ENCODE measurements around the gene DRD2.

DRD2 gene

DNA sequence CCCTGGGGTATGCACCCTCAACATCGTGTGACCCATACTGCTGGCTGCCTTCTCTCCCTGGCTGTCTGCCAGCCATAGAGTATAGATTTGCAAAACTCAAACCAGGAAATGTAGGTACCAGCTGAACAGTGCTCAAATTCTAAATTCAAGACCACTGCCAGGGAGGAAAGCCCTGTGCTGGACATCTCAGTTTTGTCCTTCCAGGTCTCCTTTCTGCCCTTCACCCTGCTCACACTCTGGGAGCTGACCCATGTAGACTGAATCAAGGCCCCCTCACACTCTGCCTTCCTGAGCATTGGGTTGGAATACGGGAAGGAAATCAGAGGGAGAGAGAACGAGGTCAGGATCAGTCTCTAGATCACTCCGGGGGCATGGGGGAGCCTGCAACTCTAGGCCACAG, 12.4 kb upstream of the DRD2 start:
- no peak overlapping the region for H3K4me3 ChIP-seq (ENCODE audit: low read depth, low read length)

GRCh38 chr11:113484223-113484622, 9.0 kb upstream of the DRD2 start:
- no peak overlapping the region for H3K4me3 ChIP-seq (ENCODE audit: low read depth, low read length)

GRCh38 chr11:113481672-113482071, 6.5 kb upstream of the DRD2 start:
- H3K4me3 ChIP-seq (ENCODE audit: low read depth, low read length): no peak overlapping the region

DNA sequence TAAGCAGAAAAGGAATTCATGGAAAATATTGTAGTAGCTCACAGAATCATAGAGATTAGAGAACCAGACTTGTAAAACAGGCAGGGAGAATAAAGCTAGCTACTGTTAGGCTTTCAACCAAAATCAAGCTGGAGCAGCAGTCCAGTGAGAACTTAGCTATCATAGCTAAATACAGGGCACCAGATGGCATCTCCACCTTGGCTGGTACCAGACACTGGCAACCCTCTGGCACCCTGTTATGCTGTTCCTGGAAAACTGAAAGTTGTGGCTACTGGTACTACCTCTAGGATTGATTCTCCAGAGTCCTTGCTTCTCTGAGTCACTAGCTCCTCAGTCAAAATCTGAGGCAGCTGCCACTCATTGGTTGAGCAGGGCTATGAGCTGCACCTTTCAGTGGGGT, 6.0 kb upstream of the DRD2 start:
- H3K4me3 ChIP-seq (ENCODE audit: low read depth, low read length): no peak overlapping the region

- H3K4me3 ChIP-seq (ENCODE audit: low read depth, low read length): no peak overlapping the region
These were observed 2.1 kb upstream of the DRD2 start for GRCh38 chr11:113477321-113477720.

DNA sequence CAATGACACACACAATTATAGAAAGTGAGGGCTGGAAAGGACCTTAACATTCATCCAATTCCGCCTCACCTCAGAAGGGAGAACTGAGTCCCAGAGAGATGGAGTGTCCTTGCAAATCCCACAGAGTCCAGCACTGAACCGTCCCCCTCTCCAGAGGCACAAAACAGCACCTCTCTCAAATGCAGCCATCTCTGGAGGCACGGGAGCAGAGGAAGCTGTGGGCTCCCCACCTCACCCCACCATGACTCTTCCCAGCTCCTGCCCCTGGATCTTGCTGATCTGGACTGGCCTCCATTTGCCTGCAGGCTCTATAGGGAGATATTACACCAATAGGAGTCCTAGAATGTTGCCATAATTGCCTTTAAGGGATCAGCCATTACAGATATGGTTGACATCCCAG, 1.4 kb upstream of the DRD2 start:
- no peak overlapping the region for H3K4me3 ChIP-seq (ENCODE audit: low read depth, low read length)

DNA sequence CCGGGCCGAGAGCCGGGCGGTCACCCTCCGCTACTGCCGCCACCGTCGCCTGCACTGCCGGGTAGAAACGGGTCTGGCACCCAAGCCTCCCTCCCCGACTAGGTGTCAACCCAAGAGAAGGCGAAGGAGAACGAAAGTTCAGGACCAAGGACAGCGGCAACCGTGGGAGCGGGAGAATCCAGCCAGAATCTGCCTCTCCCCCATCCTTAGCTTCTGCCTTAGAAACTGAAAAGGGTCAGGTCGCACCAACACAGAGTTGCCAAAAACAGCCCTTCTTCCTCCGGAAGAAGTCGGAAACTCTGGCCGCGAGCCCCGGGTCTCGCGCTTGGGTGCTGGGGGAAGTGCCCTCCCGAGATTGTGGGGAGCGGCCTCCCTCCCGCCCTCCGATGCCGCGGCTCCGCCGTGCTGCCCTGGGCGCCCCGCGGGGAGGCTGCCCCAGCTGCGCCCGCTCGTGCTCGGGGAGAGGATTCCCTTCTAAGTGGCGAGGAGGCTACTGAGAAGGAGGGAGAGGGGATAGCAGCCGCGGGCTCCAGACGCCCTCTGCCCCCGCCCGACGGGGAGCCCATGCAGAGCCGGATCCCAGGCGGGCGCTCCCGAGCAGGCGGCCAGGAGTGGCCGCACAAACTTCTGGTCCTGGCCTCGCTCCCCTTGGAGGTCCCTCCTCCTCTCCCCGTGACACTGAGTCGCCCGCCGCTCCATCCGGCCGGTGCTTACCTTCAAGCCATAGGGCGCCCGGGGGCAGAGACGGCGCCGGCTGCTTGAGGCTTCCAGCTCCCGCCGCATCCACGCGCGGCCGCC, 637 bp downstream of the DRD2 start:
- peak overlapping the region; percentile 33 for H3K4me3 ChIP-seq (ENCODE audit: low read depth, low read length)

DNA sequence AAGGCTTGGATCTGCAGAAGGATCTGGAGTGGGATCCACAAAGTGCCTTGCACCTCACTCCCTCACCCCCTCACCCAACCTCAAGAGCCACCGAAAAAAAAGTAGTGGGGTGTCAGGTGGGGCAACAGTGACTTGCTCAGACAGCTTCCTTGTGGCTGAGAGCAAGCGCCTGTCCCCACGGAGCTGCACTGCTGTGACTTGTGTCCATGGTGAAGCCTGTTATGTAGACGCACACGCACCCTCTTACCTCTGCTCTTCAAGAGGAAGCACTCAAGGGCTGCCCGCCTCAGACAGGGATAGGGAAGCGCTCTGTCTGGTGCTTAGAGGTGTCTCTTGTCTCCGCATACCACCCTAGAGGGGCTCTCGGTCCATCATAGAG, 1.2 kb downstream of the DRD2 start:
- H3K4me3 ChIP-seq (ENCODE audit: low read depth, low read length): no peak overlapping the region

- H3K4me3 ChIP-seq (ENCODE audit: low read depth, low read length): no peak overlapping the region
These were observed 2.7 kb downstream of the DRD2 start for GRCh38 chr11:113472471-113472870.

GRCh38 chr11:113470233-113470632, 5.0 kb downstream of the DRD2 start:
- no peak overlapping the region for H3K4me3 ChIP-seq (ENCODE audit: low read depth, low read length)

GRCh38 chr11:113468726-113469345, 6.4 kb downstream of the DRD2 start:
- H3K4me3 ChIP-seq (ENCODE audit: low read depth, low read length): no peak overlapping the region

- no peak overlapping the region for H3K4me3 ChIP-seq (ENCODE audit: low read depth, low read length)
These were observed 7.7 kb downstream of the DRD2 start for GRCh38 chr11:113467545-113467944.

DNA sequence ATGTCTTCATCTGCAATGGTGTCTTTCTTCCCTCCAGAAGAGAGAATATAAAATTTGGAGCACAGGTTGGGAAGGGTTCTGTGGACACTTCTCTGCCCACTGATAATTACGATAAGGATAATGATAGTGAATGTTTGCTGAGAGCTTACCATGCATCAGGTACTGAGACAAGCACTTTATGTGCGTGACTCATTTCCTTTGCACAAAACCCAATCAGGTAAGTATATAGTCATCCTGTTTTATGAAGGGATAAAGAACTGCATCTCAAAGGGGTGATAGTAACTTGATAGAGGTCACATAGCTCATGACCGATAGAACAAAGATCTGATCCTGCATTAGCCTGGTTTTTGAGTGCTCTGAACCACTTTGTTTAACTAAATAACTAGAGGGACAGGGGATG, 9.4 kb downstream of the DRD2 start:
- no peak overlapping the region for H3K4me3 ChIP-seq (ENCODE audit: low read depth, low read length)

DNA sequence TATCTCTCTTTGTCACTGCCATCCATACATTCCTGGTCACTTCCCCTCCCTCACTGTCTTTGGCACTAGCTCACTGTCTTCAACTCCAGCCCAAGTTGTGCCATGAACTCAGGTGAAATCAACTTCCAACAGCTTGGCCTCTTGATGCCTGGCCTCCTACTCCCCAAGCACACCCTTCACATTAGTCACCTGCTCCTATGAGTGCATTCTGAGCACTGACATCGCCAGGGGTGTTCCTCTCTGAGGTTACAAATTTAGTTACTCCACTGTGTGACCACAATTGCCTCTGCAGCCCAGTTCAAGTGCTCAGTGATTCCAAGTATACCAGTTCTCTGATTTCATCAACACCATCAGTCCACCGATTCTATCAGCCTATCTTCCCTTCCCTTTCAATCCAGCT, 10.8 kb downstream of the DRD2 start:
- H3K4me3 ChIP-seq (ENCODE audit: low read depth, low read length): no peak overlapping the region

- H3K4me3 ChIP-seq (ENCODE audit: low read depth, low read length): no peak overlapping the region
These were observed 12.4 kb downstream of the DRD2 start for GRCh38 chr11:113462830-113463229.

- no peak overlapping the region for H3K4me3 ChIP-seq (ENCODE audit: low read depth, low read length)
These were observed 13.6 kb downstream of the DRD2 start for GRCh38 chr11:113461639-113462038.

DNA sequence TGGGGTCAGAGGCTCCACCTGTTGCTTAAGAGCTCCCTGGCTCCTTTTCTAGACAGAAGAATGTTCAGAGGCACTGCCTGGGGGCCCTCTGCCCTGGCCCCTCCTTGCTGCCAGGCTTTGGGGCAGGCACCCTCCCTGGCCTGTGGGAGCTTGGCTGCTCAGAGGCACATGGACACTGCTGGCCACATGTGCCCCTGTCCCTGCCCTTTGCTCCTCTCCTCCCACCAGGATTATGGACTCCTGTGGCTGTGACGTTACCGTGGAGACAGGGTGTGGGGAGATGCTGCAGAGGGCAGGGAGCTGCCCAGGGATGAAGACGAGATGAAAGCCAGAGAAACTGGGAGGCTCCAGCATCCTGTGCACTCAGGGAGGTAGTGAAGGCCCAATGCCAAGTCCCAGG, 14.7 kb downstream of the DRD2 start:
- H3K4me3 ChIP-seq (ENCODE audit: low read depth, low read length): no peak overlapping the region

DNA sequence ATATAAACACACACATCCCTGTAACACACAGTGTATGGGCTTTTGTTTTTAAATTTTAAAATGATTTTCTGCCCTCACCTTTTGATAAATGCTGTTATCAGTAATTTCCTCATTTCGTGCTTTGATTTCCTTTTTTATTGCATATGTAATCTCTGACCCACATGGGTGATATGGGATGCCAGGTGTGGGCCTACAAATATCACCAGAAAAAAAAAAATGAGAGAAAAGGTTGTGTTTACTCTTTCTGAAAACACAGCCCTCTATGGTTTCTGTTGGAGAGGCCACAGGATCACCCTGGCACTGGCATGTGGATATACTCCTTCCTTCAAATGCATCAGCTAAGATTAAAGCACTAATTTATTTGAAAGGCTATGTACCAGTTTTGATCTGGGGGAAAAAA, 17.0 kb downstream of the DRD2 start:
- no peak overlapping the region for H3K4me3 ChIP-seq (ENCODE audit: low read depth, low read length)

DNA sequence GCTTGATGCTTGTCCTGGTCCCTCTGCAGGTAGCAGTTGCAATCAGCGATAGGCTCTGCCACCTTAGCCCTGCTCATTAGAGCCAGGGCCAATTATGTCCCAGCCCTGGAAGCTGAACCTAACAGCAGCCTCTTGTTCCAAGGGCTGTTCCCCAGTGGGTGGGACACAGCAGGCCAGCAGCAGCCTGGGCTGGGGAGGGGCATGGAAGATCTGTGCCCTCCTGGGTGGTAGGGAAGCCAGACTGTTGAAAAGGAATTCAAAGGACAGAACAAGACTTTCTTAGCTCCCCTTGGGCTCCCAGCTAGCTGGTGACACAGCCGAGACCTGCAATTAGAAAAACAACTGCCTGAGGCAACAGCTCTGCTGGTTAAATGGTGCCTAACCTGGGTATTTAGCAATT, 17.4 kb downstream of the DRD2 start:
- no peak overlapping the region for H3K4me3 ChIP-seq (ENCODE audit: low read depth, low read length)

DNA sequence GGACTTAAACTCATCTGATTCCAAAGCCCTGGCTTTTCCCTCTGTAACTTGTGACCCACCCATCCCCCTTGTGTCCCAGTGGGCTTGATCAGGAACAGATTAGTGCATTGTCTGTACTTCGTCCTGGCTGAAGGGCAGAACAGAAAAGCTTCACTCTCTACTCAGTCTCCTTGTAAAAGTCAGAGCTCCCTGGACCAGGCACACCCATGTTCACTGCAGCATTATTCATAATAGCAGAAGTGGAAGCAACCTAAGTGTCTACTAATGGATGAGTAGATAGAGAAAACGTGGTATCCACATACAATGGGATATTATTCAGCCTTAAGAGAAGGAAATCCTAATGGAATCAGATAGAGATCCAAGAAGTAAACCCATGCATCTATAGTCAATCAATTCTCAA, 20.7 kb downstream of the DRD2 start:
- no peak overlapping the region for H3K4me3 ChIP-seq (ENCODE audit: low read depth, low read length)

GRCh38 chr11:113449743-113450142, 25.5 kb downstream of the DRD2 start:
- no peak overlapping the region for H3K4me3 ChIP-seq (ENCODE audit: low read depth, low read length)

DNA sequence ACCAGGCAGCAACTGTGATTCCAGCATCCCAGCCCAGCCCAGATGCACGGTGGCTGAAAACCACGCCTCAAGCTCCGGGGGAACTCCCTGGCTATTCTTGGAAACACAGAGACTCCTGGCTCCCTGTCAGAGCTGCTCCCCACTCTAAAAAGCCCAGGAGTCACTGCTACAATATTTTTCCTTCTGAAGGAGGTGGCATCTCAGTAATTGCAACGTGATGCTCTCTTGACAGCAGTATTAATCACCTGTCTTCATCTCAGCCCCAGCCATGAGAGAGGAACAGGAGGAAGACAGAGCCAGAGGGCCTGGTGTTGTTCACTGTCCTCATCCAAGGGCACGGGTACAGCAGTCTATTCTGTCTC, 26.9 kb downstream of the DRD2 start:
- H3K4me3 ChIP-seq (ENCODE audit: low read depth, low read length): no peak overlapping the region

Measured in iPS-11a (cell line).